ENCODE measurements around the gene HHLA2. TPM values are rescaled to one million over a fixed set of nuclear protein-coding genes. Genes with fewer than 3 reads are reported as not detected.

The HHLA2 gene
- polyA plus RNA-seq, 6 donors from 2014 or later = 0.26 TPM; not detected in 5

DNA sequence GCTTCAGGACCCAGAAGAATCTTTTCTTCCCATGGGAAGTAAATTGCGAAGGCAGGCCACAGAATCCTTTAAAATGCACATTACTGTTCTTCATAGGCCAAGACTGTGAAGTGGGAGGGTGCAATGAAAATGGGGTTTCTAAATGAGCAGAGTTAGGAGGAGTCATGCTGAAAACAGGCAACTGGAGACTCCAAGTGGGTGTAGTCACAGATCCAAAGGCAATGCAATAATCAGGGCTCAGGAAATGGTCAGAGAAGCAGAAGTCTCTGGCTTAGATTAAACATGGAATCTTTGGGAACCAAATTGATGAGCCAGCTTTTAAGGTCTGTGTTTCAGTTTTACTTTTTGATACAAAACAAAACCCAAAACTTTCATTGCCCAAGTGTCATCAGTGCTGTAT is 37.6 kb downstream of the HHLA2 start:
- H3K4me1 Mint-ChIP-seq = peaks cover 8 to 11% (median 9%) of the 10 kb centered on the region in 3 donors
- H3K27ac Mint-ChIP-seq = no peak overlapping the region
- H3K4me3 Mint-ChIP-seq = no peak overlapping the region
- H3K27me3 Mint-ChIP-seq = no peaks in the 10 kb centered on the region
- DNase-seq (no peak), ATAC-seq (ENCODE audit: low read depth in 2 of 2) (no peak)
- H3K9me3 Mint-ChIP-seq = no peaks in the 10 kb centered on the region
- H3K36me3 Mint-ChIP-seq = no peaks in the 10 kb centered on the region

DNA sequence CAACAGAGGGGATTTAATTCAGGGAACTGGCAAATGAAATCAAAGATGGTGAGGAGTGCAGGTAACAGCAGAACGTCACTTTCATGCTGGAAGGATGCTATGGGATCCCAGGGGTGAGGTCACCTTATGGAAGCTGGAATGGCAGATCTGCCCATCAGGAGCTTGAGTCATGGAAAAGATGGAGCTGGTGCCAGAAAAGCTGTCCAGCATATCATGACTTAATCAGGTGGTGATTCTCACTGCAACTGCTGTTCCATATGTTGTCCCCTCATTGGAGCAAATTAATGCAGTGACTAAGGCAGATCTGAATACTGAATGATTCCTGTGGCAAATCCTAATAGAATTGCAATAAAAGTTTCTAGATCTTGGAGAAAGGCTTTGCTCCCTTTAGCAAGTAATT is 38.4 kb downstream of the HHLA2 start:
- DNase-seq (no peak), ATAC-seq (ENCODE audit: low read depth in 2 of 2) (no peak)
- Mint-ChIP-seq H3K4me1 (peaks cover 9 to 14% (median 11%) of the 10 kb centered on the region in 3 donors), H3K36me3 (no peaks in the 10 kb centered on the region), H3K9me3 (no peaks in the 10 kb centered on the region), H3K27me3 (no peaks in the 10 kb centered on the region), H3K27ac (no peak overlapping the region), H3K4me3 (no peak overlapping the region)

DNA sequence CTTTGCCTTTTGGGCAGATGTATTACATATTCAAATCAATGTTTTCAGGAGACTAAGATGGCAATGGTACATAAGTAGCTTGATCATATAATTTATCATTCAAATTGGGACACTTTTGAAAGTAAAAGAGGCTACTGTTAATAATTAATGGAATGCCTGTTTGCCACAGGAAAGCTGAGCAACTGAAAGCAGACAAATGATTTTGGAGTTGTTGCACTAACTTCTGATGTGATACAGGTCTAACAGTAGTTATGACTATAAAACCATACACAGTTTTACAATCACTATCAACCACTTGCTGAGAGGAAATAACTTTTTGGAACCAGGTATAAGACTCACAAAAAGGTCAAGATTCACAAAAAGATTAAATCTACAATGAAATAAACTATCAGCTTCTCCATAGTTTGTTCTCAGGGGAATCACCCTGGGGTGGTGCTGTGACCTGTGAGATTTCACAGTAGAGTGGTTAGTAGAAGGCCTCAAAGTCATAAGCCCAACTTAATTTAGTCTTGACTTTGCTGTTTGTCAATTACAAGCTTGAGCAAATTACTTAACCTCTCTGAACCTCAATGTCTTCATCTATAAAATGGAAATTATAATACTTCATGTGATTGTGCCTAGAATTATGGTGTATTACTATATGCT is 42.7 kb downstream of the HHLA2 start:
- DNase-seq (no peak), ATAC-seq (ENCODE audit: low read depth in 2 of 2) (peak; percentile 62 to 71)
- Mint-ChIP-seq H3K4me3 (peak overlapping the region in 1 of 8 donors; percentile 6), H3K9me3 (no peaks in the 10 kb centered on the region), H3K27me3 (no peaks in the 10 kb centered on the region), H3K4me1 (peaks cover 16 to 17% (median 17%) of the 10 kb centered on the region in 3 donors), H3K27ac (peak overlapping the region in 1 of 6 donors; percentile 5), H3K36me3 (no peaks in the 10 kb centered on the region)

DNA sequence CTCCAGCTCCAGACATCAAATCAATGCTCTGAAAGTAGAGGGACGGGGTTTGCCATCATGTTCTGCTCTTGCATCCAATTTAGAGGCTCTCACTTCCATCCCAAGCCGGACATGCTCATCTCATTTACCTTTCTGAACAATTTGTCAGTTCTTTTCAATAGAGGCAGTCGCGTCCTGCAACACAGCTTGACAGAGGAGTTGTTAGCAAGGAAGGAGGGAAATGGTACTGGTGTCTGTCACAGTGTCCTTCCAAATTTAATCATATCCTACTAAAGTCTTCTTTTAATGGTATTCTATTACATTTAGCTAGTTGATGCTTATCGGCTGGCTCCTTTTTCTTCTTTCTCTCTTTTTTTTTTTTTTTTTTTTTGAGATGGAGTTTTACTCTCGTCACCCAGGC is 45.6 kb downstream of the HHLA2 start:
- ATAC-seq (ENCODE audit: low read depth in 2 of 2) (no peak), DNase-seq (no peak)
- Mint-ChIP-seq H3K27ac (peak overlapping the region in 1 of 6 donors; percentile 3), H3K27me3 (no peaks in the 10 kb centered on the region), H3K4me1 (peaks cover 33 to 41% (median 40%) of the 10 kb centered on the region in 3 donors), H3K4me3 (no peak overlapping the region), H3K36me3 (no peaks in the 10 kb centered on the region), H3K9me3 (no peaks in the 10 kb centered on the region)

DNA sequence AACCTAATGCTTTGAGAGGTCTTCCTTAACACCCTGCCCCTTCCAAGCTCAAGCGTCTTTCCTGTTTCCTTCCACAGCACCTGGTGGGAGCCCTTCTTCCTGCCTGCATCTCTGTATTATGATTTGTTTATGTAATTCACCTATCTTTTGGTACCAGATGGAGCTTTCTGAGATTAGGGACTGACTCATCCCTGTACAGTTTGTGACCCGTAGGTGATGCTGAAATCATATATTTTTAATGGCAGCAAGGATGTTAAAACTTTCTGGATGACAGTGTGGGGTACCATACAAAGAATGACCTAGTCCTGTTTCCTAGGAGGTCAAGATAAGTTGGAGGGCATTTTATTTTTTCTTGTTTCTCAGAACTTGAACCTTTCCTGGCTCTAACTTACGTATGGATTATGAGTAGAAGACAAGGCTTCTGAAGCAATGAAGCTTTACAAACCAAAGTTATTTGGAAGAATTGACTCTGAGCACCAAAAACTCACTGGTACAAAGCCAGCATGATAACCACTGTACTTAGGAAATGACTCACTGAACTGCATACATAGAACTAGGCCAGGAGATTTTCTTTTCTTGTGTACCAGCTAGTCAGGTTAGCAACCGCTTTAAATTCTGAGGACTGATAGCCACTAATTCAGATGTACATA is 46.6 kb downstream of the HHLA2 start:
- H3K9me3 Mint-ChIP-seq = peaks cover 0 to 2% (median 0%) of the 10 kb centered on the region in 7 donors
- H3K4me1 Mint-ChIP-seq = peaks cover 36 to 50% (median 44%) of the 10 kb centered on the region in 3 donors
- H3K4me3 Mint-ChIP-seq = no peak overlapping the region
- H3K27ac Mint-ChIP-seq = no peak overlapping the region
- DNase-seq (no peak), ATAC-seq (ENCODE audit: low read depth in 2 of 2) (no peak)
- no peaks in the 10 kb centered on the region for H3K27me3 Mint-ChIP-seq
- H3K36me3 Mint-ChIP-seq = peaks cover 0 to 5% of the 10 kb centered on the region in 2 donors

DNA sequence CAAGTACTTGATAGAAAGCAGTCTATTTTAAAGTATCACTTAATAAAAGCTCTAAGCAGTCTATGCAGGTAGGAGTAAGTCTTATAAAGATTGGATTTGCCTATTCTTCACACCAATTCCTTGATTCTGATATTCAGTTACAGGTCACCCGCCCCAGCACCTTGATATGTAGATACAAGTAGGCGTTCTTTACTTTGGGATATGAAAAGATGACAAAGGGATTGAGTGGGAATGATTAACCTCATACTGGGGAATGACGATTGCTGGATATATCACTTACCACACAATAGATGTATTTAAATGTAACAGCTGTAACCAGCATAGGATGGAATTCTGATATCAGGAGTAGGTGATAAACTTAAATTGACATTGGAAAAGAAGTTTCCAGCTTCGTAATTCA is 47.1 kb downstream of the HHLA2 start:
- Mint-ChIP-seq H3K4me3 (no peak overlapping the region), H3K27me3 (no peaks in the 10 kb centered on the region), H3K27ac (no peak overlapping the region), H3K9me3 (peaks cover 0 to 5% (median 0%) of the 10 kb centered on the region in 7 donors), H3K36me3 (peaks cover 0 to 10% of the 10 kb centered on the region in 2 donors), H3K4me1 (peaks cover 32 to 47% (median 40%) of the 10 kb centered on the region in 3 donors)
- no peak for DNase-seq
- ATAC-seq (ENCODE audit: low read depth in 2 of 2) = no peak

DNA sequence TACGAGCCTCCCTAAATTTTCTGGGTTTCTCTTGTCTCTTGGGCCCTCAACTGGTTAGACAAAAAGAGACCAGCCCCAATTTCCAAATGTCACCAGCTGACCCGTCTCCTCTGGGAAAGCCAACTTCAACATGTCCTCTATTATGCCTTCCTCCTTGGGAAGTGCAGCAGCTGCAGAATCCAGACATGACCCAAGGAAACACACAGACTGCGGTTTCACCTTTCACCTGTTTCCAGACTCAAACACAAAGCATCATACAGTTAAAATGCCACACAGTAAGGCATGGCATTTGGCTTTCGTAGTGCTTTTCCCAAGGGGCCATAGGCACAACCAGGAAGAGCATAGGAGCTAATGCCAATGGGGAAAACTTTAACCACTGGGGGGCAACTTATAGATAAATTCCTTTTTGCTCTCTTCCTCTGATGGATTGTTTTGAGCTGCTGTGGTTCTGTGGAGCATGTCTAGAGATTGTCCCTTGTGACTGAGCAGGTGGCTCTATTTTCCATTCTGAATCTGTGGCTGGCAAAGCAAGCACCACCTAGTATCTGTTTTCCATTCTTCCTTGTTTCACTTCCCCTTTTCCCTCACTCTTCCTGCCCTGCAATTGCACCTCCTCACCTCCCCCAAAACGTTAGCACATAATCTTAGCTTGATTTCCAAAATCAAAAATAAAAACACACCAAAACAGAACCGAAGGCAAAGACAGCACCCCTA is 49.3 kb downstream of the HHLA2 start:
- Mint-ChIP-seq H3K4me3 (peak overlapping the region; percentile 11 to 77 (median 51)), H3K4me1 (peaks cover 25 to 36% (median 28%) of the 10 kb centered on the region in 3 donors), H3K27ac (peak overlapping the region in 4 of 6 donors; percentile 5 to 81 (median 40)), H3K36me3 (peaks cover 5 to 10% of the 10 kb centered on the region in 2 donors), H3K27me3 (no peaks in the 10 kb centered on the region), H3K9me3 (peaks cover 0 to 5% (median 3%) of the 10 kb centered on the region in 7 donors)
- DNase-seq = peak; percentile 6
- ATAC-seq (ENCODE audit: low read depth in 2 of 2) = peak; percentile 41 to 74

DNA sequence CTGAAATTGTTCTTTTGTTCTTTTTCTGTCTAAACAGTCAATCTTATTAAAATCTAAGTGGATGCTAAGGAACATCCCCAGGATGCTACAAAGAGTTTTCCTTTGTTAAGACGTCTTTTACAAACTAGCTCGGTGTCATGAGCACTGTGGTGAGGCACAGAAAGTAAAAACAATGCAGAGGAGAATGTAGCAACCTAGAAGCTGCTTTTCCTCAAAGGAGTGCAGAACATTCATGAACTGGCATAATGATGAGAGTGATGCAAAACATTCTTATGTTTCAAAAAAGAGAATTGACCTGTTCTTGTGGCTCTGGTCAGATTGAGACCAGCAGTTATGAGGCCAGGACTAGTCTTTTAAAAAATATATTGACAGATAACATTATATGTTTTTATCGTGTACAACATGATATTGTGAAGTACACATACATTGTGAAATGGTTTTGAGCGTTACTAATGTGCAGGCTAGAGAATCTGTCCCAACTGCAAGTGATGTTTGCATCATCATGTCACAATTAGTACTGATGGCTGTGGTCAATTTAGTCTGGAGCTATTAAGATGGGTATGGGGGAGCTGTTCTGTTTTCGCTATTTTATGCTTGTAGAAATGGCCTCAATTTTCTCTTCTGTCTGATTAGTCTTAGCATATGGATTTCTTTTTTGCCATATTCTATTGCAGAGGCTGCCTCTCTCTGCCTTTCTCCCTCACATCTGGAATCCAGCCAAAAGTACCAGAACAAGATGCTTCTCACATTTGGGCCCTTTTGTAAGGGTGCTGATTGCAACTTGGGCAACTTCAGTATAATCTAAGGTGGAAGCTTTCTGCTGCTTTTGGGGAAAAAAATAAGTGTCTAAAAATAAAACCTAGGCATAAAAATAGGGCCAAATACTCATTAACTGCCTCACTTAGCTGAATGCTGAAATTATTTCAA is 50.2 kb downstream of the HHLA2 start:
- ATAC-seq (ENCODE audit: low read depth in 2 of 2) (no peak), DNase-seq (no peak)
- Mint-ChIP-seq H3K27ac (peak overlapping the region in 3 of 6 donors; percentile 20 to 53 (median 20)), H3K9me3 (peaks cover 0 to 5% (median 3%) of the 10 kb centered on the region in 7 donors), H3K27me3 (no peaks in the 10 kb centered on the region), H3K4me1 (peaks cover 21 to 36% (median 28%) of the 10 kb centered on the region in 3 donors), H3K36me3 (peaks cover 5 to 10% of the 10 kb centered on the region in 2 donors), H3K4me3 (peak overlapping the region in 7 of 8 donors; percentile 11 to 77 (median 53))

DNA sequence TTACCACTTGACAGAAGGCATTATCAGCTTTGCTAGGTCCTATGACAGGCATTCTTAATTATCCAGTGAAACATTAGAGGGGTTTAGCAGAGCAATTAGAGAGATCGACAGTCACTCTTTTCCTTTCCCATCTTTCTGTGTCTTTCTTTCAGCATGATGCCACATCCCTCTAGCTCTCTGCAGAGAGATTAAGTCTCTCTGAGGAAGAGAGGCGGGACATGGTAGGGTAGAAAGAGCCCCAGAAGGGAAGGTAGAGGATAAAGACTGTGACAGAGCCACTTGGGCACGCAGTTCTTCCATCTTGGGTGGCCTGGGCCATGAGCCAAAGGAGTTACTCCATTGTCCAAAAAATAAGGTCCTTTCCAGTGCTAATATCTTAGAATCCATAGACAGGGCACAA is 55.8 kb downstream of the HHLA2 start:
- Mint-ChIP-seq H3K9me3 (peaks cover 0 to 5% (median 3%) of the 10 kb centered on the region in 7 donors), H3K4me3 (no peak overlapping the region), H3K27ac (no peak overlapping the region), H3K4me1 (peaks cover 2 to 10% (median 5%) of the 10 kb centered on the region in 3 donors), H3K36me3 (peaks cover 5 to 10% of the 10 kb centered on the region in 2 donors), H3K27me3 (no peaks in the 10 kb centered on the region)
- ATAC-seq (ENCODE audit: low read depth in 2 of 2) (no peak), DNase-seq (no peak)

DNA sequence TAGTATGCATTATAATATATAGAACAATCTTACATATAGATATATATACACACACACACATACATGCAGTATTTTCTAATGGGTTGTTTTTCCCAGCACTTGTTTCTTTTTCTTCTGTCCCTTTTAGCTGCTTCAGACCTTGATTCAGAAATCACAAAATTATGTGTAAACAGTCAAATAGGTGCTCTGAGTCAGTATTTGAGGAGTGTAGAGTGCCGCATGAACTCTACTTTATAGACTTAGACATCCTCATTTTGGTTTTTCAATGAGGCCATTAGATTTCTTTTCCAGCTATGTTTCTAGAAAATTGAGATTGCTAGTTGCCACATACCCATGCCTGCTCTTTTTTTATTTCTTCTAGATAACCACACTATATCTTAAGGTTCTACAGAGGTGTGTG is 58.2 kb downstream of the HHLA2 start:
- Mint-ChIP-seq H3K4me1 (no peaks in the 10 kb centered on the region), H3K27me3 (no peaks in the 10 kb centered on the region), H3K4me3 (no peak overlapping the region), H3K9me3 (peaks cover 0 to 3% (median 0%) of the 10 kb centered on the region in 7 donors), H3K27ac (no peak overlapping the region), H3K36me3 (peaks cover 0 to 2% of the 10 kb centered on the region in 2 donors)
- no peak for ATAC-seq (ENCODE audit: low read depth in 2 of 2)
- no peak for DNase-seq

DNA sequence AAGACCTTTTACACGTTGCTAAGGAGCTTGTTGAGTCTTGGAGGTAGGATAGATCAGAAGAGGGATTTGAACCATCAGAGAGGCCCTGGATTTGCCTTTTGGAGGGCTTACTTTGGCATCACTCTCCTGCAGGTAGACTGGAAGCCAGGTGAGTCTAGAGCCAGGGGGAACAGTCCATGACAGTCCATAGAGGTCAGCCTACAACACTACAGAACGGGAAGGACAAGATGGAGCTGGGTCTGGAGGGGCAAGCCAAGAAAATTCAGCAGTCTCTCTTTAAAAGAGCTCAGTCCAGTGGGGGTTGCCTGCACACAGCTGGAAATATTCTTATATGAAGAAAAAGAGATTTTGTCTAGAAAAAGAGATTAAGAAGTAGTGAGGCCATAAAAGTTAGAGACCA is 60.7 kb downstream of the HHLA2 start:
- H3K36me3 Mint-ChIP-seq = no peaks in the 10 kb centered on the region
- ATAC-seq (ENCODE audit: low read depth in 2 of 2) (no peak), DNase-seq (no peak)
- H3K9me3 Mint-ChIP-seq = peaks cover 0 to 2% (median 0%) of the 10 kb centered on the region in 7 donors
- peaks cover 3 to 7% (median 7%) of the 10 kb centered on the region in 3 donors for H3K4me1 Mint-ChIP-seq
- H3K27me3 Mint-ChIP-seq = no peaks in the 10 kb centered on the region
- no peak overlapping the region for H3K4me3 Mint-ChIP-seq
- no peak overlapping the region for H3K27ac Mint-ChIP-seq

DNA sequence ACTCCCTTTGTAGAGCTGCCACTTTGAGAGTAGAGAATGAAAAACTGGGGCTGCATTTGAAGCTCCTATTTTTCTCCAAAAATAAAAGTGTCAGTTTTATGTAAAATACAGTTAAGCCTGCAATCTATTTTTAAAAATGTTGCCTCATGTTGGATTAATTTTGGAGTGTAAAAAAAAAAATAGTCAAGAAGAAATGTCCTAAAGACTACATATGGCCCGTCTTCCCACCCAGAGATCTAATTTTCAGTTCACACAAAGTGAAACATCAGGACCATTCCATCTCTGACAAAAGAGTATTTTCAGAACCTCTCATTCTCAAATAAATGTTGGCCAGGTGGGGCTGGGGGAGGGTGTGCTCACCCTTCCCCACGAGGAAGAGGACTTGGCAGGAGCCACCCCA is 62.7 kb downstream of the HHLA2 start:
- Mint-ChIP-seq H3K4me1 (peaks cover 8 to 17% (median 11%) of the 10 kb centered on the region in 3 donors), H3K27ac (no peak overlapping the region), H3K4me3 (no peak overlapping the region), H3K27me3 (no peaks in the 10 kb centered on the region), H3K36me3 (no peaks in the 10 kb centered on the region), H3K9me3 (peaks cover 0 to 6% (median 4%) of the 10 kb centered on the region in 7 donors)
- DNase-seq = no peak
- ATAC-seq (ENCODE audit: low read depth in 2 of 2) = no peak

DNA sequence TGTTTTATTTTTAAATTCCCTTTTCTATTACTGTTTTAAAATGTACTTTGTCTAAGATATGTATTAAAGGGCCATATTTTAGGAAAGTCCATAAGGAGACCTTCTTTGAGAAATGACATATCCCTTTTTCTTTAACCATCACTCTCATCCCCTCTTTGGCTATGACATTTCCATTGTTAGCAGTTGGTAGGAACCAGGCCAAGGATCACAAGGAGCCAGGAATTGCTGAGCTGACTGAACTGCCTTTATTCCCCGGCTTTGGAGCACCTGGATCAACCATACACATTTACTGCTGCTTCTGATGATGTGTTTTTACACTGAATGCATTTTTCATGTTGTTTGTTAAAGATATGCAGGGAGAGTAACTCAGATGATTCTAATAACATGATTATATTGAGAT is 79.7 kb downstream of the HHLA2 start:
- H3K9me3 Mint-ChIP-seq = peaks cover 0 to 5% (median 0%) of the 10 kb centered on the region in 7 donors
- H3K36me3 Mint-ChIP-seq = no peaks in the 10 kb centered on the region
- no peaks in the 10 kb centered on the region for H3K27me3 Mint-ChIP-seq
- H3K27ac Mint-ChIP-seq = no peak overlapping the region
- DNase-seq (no peak), ATAC-seq (ENCODE audit: low read depth in 2 of 2) (no peak)
- no peak overlapping the region for H3K4me3 Mint-ChIP-seq
- peaks cover 0 to 5% (median 4%) of the 10 kb centered on the region in 3 donors for H3K4me1 Mint-ChIP-seq

Data from naive B cell (primary cell).